NAMALWA (cell line): ENCODE results near the gene PON1.

Source experiments
- DNase-seq: peaks from one replicate; pipeline ENCODE4 v3.0.0-alpha.2; 2015; ENCODE audit warnings: low spot score

PON1 gene

GRCh38 chr7:95253986-95254385 is 70.3 kb downstream of the PON1 start:
- DNase-seq, result no peak

- no peak for DNase-seq
These were observed 72.4 kb downstream of the PON1 start for GRCh38 chr7:95251966-95252365.

GRCh38 chr7:95250571-95250970 is 73.8 kb downstream of the PON1 start:
- DNase-seq, result no peak
